ENCODE data around the gene NDUFB7.
"Not testable (repeated sequence)": the region's sequence is repeated elsewhere in the genome, so short reads cannot be mapped to it uniquely, and the experiment has no call there.

The NDUFB7 gene

GRCh38 chr19:14571695-14572490, at the start of gene NDUFB7:
TSS of gene NDUFB7 (minus strand) at chr19:14572066. CDS start at chr19:14572000, 66 bp downstream.
- peak; percentile 88 for DNase-seq

GRCh38 chr19:14619404-14619803, 47.5 kb upstream of the NDUFB7 start:
- no peak for DNase-seq

DNA sequence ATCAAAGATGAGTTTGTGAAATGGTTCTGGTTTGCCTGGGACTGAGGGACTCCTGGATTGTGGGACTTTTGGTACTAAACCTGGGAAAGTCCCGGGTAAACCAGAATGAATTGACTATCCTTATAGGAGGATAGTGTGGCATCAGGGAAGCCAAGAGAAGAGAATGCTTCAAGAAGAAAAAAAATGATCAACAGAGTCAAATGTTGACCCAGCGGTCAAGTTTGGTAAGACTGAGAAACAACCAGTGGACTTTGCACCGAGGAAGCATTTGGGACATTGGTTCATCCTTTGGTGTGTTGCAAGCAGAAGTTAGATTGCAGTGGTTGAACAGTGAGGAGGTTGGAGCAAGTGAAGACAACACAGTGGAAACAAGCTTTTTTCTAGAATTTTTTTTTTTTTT, 44.5 kb upstream of the NDUFB7 start:
- no peak for DNase-seq

- DNase-seq: no peak
Observed at GRCh38 chr19:14615623-14616022, 43.8 kb upstream of the NDUFB7 start.

GRCh38 chr19:14614099-14614412, 42.2 kb upstream of the NDUFB7 start:
- no peak for DNase-seq

DNA sequence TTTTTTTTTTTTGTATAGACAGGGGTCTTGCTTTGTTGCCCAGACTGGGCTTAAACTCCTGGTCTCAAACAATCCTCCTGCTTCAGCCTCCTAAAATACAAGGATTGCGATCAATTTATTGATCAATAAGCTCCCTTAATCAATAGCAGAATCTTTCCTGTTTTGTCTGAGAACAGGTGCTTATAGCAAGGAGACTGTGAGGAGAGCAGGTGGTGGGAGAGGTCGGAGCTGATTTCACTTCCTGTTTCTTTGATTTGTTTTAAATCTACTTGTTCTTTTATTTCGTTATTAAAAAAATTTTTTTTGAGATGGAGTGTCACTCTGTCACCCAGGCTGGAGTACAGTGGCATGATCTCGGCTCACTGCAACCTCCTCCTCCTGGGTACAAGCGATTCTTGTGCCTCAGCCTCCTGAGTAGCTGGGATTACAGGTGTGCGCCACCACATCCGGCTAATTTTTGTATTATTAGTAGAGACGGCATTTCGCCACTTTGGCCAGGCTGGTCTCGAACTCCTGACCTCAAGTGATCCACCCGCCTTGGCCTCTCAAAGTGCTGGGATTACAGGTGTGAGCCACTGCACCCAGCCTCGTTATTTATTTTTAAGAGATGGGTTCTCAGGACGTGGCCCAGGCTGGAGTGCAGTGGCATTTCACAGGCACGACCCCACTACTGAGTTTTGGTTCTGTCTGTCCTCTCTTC, 41.7 kb upstream of the NDUFB7 start:
- DNase-seq: not testable (repeated sequence)

- DNase-seq: no peak
Observed at GRCh38 chr19:14612657-14613056, 40.8 kb upstream of the NDUFB7 start.

DNA sequence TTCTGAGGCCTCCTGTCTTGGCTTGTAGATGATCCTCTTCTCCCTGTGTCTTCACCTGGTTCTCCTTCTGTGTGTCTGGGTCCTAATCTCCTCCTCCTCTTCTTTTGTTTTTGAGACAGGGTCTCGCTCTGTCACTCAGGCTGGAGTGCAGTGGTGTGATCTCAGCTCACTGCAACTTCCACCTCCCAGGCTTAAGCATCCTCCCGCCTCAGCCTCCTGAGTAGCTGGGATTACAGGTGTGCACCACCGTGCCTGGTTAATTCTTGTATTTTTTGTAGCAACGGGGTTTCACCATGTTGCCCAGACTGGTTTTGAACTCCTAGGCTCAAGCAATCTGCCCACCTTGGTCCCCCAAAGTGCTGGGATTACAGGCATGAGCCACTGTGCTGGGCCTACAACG, 40.4 kb upstream of the NDUFB7 start:
- not testable (repeated sequence) for DNase-seq

DNA sequence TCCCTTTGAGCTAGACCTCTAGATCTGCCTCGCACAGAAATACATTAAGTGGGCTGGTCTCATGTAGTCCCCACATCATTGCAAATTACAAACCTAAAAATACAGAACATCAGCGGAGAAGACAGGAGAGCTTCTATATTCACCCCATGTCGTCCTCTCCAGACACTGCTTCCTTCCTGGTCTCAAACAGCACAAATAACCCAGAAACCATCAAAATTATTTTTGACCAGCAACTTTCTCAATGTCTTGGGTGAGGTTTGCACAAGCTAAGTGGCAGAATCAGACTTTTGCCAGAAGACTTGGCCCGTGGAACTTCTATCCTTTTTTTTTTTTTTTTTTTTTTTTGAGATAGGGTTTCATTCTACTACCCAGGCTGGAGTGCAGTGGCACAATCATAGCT, 39.2 kb upstream of the NDUFB7 start:
- no peak for DNase-seq

DNA sequence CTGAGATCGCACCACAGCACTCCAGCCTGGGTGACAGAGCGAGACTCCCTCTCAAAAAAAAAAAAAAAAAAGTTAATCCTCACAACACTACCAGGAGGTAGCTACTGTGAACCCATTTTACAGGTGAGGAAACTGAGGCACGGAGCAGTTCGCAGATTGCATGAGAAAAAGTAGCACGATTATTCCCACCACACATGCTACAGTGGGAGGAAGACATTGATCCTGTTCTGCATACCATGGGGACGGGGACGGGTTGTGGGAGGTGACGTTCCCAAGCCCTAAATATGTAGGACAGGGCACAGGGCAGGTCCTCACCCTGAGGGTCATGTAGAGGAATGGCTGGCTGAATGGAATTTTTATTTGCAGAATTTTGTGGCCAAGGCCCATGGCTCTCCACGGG, 34.8 kb upstream of the NDUFB7 start:
- DNase-seq: no peak

DNA sequence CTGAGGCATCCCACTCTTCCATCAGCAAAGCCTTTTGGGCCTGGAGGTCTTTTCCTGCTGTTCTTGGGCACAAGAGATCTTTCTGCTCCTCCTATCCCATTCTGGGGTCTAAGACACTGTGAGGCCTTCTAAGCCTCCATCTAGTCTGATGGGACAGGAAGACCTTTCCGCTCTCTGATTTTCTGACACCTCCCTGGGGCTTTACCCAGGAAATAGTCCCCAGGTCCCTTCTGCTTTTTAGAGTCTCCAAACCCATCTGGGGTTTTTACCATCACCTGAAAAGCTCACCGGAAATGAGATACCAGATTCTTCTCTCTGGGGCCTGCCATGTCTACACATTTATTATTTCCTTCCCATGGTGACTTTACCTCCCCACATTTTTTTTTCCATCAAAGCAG, 32.1 kb upstream of the NDUFB7 start:
- no peak for DNase-seq

- DNase-seq: no peak
Observed at GRCh38 chr19:14599548-14600147, 27.8 kb upstream of the NDUFB7 start.

DNA sequence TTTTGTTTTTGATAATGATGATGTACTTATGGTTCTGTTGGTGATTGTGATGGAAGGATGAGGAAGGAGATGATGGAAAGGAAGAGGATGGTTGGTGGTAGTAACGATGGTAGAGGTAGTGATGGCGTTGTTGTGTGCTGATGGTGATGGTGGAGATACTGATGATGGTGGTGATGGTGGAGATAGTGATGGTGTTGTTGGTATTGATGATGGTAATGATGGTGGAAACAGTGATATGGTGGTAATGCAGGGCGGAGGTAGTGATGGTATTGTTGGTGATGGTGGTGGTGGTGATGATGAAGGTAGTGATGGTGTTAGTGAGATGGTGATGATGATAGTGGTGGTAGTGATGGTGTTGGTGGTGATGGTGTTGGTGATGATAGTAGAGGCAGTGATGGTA, 23.7 kb upstream of the NDUFB7 start:
- DNase-seq: no peak

GRCh38 chr19:14589433-14589832, 17.6 kb upstream of the NDUFB7 start:
- not testable (repeated sequence) for DNase-seq

- not testable (repeated sequence) for DNase-seq
Observed at GRCh38 chr19:14585187-14585586, 13.3 kb upstream of the NDUFB7 start.

DNA sequence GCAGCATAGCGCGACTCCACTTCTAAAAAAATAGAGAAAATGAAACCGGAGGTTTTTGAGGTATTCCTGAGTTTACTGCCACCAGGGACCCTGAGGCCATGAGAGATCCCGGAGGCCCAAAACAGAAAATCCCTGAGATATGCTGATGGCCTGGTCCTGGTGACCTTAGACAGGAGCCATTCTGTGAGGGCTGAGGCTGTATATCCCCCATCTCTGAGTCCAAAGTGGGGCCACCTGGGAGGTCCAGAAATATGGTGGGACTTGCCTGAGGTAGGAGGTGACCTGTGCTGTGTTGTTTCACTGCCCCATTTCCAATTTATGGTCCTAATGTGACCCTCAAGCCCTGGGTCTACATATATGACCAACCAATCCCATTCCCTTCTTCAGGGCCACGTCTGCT, 12.5 kb upstream of the NDUFB7 start:
- DNase-seq: not testable (repeated sequence)

DNA sequence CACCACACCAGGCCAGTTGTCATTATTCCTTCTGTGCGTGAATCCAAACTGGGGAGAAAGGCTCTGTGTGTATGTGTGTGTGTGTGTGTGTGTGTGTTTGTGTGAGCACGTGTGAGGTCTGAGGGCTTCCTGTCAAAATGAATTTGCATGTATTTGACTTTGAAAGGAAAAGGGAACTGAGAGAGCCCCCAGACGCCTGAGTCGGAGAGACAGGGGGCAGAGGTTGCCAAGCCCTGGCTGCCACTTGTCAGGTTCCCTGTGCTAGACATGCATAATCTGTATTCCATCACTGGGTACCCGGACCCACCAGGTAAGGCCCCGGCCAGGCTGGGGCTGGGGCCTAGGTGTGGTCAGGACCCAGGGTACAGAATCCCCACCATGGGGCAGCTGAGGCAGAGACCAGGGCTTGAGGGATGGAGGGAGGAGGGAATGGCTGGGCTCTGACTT, 11.1 kb upstream of the NDUFB7 start, which contains the start of gene CLEC17A:
TSS of gene CLEC17A (plus strand) at position 191 of the 447 bp plus-strand sequence. CDS start at position 268, 77 bp downstream.
- no peak for DNase-seq

DNA sequence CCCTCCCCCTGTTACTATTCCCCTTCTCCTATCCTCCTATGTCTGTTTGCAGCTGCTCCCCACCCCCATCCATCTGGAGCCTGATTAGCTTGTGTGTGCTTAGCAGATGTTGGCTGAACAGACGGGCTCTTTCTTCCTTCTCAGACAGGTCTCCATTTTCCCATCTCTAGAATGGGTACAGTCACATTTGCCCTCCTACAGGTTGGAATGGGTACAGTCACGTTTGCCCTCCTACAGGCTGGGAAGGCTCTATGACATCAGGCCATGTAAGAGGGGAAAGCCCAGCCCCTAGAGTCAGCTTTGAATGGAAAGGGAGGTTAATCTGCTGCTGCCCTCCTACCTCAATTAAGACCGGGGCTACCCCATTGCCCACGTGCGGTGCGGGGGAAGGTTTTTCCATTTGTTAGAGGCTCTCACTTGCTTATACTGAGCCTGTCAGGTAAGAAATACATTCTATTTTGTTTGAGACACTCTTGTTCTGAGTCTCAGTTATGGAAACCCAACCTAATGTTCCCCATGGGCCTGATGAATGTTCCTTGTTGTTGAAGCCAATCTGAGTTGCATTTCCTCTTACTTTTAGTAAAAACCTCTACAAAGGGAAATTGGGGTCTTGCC, 8.9 kb upstream of the NDUFB7 start:
- no peak for DNase-seq

- no peak for DNase-seq
Observed at GRCh38 chr19:14577885-14578427, 6.1 kb upstream of the NDUFB7 start.

- no peak for DNase-seq
Observed at GRCh38 chr19:14577264-14577663, 5.4 kb upstream of the NDUFB7 start.

DNA sequence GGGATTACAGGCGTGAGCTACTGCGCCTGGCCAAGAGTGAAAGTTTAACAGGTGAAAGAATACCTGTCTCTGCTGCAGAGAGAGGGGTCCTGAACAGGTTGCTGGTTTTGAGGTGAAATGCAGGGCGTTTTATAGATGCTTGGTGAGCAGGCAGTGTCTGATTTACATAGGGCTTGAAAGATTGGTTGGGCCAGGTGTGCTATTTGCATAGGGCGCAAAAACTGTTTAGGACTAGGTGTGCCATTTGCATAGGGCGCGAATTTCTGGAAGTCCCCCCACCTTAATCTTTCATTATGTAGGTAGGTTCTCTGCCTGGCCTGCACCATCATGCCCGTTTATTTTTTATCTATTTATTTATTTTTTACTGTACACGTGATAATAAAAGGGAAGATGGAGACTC, 4.5 kb upstream of the NDUFB7 start:
- DNase-seq: no peak

DNA sequence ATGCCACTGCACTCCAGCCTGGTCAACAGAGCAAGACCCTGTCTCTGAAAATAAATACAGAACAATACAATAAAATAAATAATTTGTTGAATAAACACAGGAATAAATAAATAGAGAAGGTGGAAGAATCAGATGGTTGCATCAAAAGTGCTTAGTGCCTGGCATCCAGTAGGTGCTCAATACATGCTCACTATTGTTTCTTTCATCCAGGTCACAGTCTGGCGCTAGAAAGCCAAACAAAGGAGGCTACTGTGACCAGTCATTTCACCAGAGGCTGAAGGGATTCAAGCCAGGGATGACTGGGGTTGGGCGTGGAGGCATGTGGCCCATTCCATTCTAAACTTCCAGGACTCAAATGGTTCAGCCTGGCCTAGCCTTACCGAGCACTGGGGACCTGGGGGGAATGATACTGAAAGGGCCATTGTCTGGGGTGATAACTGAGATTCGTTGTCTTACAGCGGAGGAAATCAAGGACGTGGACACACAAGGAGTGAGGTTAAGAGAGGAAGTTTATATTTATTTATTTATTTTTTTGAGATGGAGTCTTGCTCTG, 3.6 kb upstream of the NDUFB7 start:
- no peak for DNase-seq
